Epidermal melanocyte (primary cell): ENCODE measurements around the gene C1orf56.
"Not testable (repeated sequence)": the region's sequence is repeated elsewhere in the genome, so short reads cannot be mapped to it uniquely, and the experiment has no call there.

Source experiments
- DNase-seq: peaks from one replicate; pipeline ENCODE4 v3.0.0; 2011; ENCODE audit warnings: low spot score; ENCODE audit not compliant: insufficient read length

The C1orf56 gene

DNA sequence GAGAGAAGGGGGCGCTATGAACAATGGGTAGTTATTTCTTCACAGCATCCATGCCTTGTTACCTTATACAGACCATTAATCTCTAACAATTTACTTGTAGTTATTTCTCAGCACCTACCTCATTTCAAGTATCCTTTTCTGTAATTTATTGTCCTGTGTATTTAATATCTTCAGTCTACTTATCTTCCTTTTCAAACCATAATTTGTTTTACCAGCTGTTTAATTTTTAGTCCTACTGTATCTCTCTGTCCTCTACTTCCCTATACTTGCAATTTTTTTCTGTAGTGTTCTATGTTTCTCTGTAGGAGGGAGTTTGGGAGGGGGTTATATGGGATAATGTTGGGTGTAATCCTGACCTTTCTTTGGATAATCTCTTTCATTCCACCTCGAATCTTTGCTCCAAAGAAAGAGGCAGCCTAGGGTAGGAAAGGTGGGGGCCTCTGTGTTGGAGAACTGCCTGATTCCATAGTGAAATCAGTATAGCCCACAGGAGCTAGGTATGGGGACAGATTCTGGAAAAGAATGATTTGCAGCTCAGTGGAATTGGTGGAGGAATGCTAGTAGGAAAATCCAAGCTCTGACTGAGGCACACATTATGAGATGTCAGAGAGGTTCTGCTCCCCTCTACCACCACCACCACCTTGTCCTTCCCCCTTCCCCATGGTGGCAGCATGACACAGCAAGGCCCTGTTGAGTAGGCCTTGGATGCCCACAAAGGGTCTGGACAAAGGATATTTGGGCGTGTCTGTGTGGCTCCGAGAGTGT is 13.3 kb downstream of the C1orf56 start:
- no peak for DNase-seq

GRCh38 chr1:151061704-151062103 is 14.2 kb downstream of the C1orf56 start:
- no peak for DNase-seq

GRCh38 chr1:151062741-151063371 is 15.3 kb downstream of the C1orf56 start:
- DNase-seq = no peak

GRCh38 chr1:151065089-151065645 is 17.6 kb downstream of the C1orf56 start:
- no peak for DNase-seq

GRCh38 chr1:151067185-151067584 is 19.6 kb downstream of the C1orf56 start:
- no peak for DNase-seq

- DNase-seq = no peak
Observed at GRCh38 chr1:151069103-151069486, 21.5 kb downstream of the C1orf56 start.

DNA sequence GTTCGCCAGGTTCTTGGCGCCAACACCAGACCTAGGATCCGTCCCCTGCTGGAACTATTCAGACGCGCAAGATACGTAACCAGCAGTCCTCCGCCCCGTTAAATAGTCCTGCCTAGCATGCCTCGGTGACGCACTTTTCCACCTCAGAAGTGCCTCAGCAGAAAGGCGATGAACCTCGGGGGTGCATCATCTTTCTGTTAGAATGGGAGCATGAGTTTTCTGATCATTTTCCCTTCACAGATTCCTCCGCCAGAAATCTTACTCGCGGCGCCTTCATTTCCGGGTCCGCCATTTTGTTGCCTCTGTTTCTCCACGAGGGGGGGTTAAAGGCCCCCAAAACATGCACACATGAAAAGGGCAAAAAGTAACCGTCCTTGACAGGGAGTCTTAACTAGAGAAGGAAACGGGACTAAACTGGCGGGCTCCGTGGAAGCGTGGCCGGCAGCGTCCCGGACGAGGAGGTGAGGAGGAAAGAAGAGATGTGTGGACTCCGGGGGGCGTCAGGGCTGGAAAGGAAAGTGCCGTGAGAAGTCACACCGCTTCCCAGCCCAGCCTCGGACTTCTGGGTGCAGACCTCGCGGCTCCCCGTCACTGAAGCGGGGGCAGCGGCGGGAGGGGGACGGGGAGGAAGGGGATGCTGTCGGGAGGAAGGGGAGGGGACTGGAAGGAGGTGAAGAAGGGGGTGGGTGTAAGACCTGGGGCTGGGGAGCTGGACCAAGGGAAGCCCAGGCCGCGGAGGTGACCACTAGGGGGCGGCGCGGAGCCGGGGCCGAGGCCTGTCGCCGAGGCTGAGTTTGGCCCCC is 23.1 kb downstream of the C1orf56 start, which contains the start of gene GABPB2:
TSS of gene GABPB2 (plus strand) at position 288 of the 803 bp plus-strand sequence. CDS start 17,429 bp downstream, outside the sequence.
- DNase-seq = peak; percentile 87

DNA sequence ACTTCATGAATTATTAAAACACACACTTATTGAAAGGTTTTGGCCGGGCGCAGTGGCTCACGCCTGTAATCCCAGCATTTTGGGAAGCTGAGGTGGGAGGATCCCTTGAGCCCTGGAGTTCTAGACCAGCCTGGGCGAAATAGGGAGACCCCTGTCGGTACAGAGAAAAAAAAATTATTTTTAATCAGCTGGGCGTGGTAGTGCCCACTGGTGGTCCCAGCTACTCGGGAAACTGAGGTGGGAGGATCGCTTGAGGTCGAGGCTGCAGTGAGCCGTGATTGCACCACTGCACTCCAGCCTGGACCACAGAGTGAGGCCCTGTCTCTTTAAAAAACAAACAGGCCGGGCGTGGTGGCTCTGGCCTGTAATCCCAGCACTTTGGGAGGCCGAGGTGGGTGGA is 24.7 kb downstream of the C1orf56 start:
- no peak for DNase-seq

- no peak for DNase-seq
Observed at GRCh38 chr1:151085953-151086559, 38.5 kb downstream of the C1orf56 start.

DNA sequence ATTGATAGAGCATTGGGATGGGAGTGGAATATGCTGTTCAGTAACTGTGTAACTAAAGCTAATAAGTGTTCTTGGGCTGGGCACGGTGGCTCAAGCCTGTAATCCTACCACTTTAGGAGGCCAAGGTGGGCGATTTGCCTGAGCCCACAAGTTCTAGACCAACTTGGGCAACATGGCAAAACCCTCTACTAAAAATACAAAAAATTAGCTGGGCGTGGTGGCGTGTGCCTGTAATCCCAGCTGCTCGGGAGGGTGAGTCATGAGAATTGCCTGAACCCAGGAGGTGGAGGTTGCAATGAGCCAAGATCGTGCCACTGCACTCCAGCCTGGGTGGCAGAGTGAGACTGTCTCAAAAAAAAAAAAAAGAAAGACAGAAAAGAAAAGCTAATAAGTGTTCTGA is 49.9 kb downstream of the C1orf56 start:
- DNase-seq = not testable (repeated sequence)

GRCh38 chr1:151098126-151098525 is 50.6 kb downstream of the C1orf56 start:
- no peak for DNase-seq
